ENCODE measurements around the gene BFAR.
"Not testable (repeated sequence)": the region's sequence is repeated elsewhere in the genome, so short reads cannot be mapped to it uniquely, and the experiment has no call there.

The BFAR gene

GRCh38 chr16:14616280-14616679 lies 16.5 kb upstream of the BFAR start:
- no peak for TF ChIP-seq CTCF (IDR thresholded peaks at IDR 0.05; ENCODE audit: control extremely low read depth, extremely low read depth, low read depth, missing control alignments)
- POLR2A ChIA-PET = no interaction called here
- CTCF ChIA-PET = interaction anchor here (0.7 kb wide), 1 partner anchor 9 kb away, joined by 4 read pairs; no protein-coding TSS in a partner anchor
- DNase-seq (ENCODE audit: extremely low spot score) = no peak

- ChIA-PET CTCF (no interaction called here), POLR2A (no interaction called here)
- no peak for DNase-seq (ENCODE audit: extremely low spot score)
- no peak for TF ChIP-seq CTCF (IDR thresholded peaks at IDR 0.05; ENCODE audit: control extremely low read depth, extremely low read depth, low read depth, missing control alignments)
These were observed 14.2 kb upstream of the BFAR start for GRCh38 chr16:14618566-14618965.

- ChIA-PET CTCF (no interaction called here), POLR2A (no interaction called here)
- DNase-seq (ENCODE audit: extremely low spot score) = no peak
- TF ChIP-seq CTCF (IDR thresholded peaks at IDR 0.05; ENCODE audit: control extremely low read depth, extremely low read depth, low read depth, missing control alignments) = no peak
These were observed 5.7 kb upstream of the BFAR start for GRCh38 chr16:14627078-14627477.

GRCh38 chr16:14628806-14629611 lies 3.7 kb upstream of the BFAR start:
- no peak for TF ChIP-seq CTCF (IDR thresholded peaks at IDR 0.05; ENCODE audit: control extremely low read depth, extremely low read depth, low read depth, missing control alignments)
- ChIA-PET CTCF (interaction anchor here (1.1 to 1.4 kb wide), 2 partner anchors 29 to 34 kb away, joined by 3 to 4 read pairs; no protein-coding TSS in a partner anchor), POLR2A (no interaction called here)
- DNase-seq (ENCODE audit: extremely low spot score) = no peak

DNA sequence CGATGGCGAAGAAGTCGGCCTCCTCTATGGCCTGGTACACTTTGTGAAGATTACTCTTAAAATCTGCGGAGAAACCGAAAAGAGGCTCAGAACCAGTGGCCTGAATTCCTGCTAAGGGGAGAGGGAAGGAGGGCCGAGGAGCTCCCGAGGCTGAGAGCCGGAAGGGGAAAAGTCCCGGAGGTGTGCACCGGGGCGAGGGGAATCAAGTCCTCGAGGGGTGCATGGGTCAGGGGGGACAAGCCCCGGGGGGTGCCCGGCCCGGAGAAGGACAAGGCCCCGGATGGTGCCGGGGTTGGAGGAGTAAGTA lies 3.2 kb upstream of the BFAR start:
- POLR2A ChIA-PET = no interaction called here
- DNase-seq (ENCODE audit: extremely low spot score) = no peak
- CTCF ChIA-PET = interaction anchor here (1.1 to 1.4 kb wide), 2 partner anchors 30 to 35 kb away, joined by 3 to 4 read pairs; no protein-coding TSS in a partner anchor
- TF ChIP-seq CTCF (IDR thresholded peaks at IDR 0.05; ENCODE audit: control extremely low read depth, extremely low read depth, low read depth, missing control alignments) = no peak

GRCh38 chr16:14629919-14630619 lies 2.7 kb upstream of the BFAR start, which contains the start of gene PARN:
Gene PARN, minus strand, starts transcription at chr16:14630260. Its CDS starts 135 bp downstream, at chr16:14630125.
- ChIA-PET CTCF (interaction anchor here (1.1 to 1.4 kb wide), 2 partner anchors 31 to 35 kb away, joined by 3 to 4 read pairs; no protein-coding TSS in a partner anchor), POLR2A (interaction anchor here (0.6 kb wide), 1 partner anchor 31 kb away, joined by 6 read pairs; no protein-coding TSS in a partner anchor)
- TF ChIP-seq CTCF (IDR thresholded peaks at IDR 0.05; ENCODE audit: control extremely low read depth, extremely low read depth, low read depth, missing control alignments) = no peak

GRCh38 chr16:14630620-14631330 lies 2.0 kb upstream of the BFAR start:
- POLR2A ChIA-PET = interaction anchor here (0.6 kb wide), 2 partner anchors 18 to 31 kb away, joined by 3 to 6 read pairs; no protein-coding TSS in a partner anchor
- DNase-seq (ENCODE audit: extremely low spot score); CTCF ChIA-PET: not testable (repeated sequence)

More at GRCh38 chr16:14629919-14630619, 2.7 kb upstream of the BFAR start, which contains the start of gene PARN:
- DNase-seq (ENCODE audit: extremely low spot score) = peak; percentile 99

Data from GM10248 (cell line).